ENCODE measurements around the gene VPS37C. TPM values are rescaled to one million over a fixed set of nuclear protein-coding genes. Genes with fewer than 3 reads are reported as not detected.

The VPS37C gene
- total RNA-seq, 1 experiment from 2014 or later, result 24.0 TPM

- H3K27me3 ChIP-seq (ENCODE audit: control insufficient read depth, insufficient read depth, low read length), result no peaks in the 10 kb centered on the region
- in situ Hi-C loops (cut with HindIII; ENCODE audit: low pct_unique_long_range_greater_than_20kb, low sequenced_read_pairs) (no loop called here), intact Hi-C loops (cut with micrococcal nuclease; ENCODE audit: unreplicated experiment) (no loop called here)
- peak overlapping the region; percentile 69 to 90 for H3K4me3 ChIP-seq (ENCODE audit: low read depth in 2 of 2, low read length in 2 of 2)
- peaks cover 33% of the 10 kb centered on the region for H3K4me1 ChIP-seq (ENCODE audit: control insufficient read depth, insufficient read depth, low read length)
- peak overlapping the region; percentile 84 for H3K27ac ChIP-seq (ENCODE audit: low read length)
- ATAC-seq, result peak; percentile 6
- no peaks in the 10 kb centered on the region; the same call in 1 of the 2 replicates for H3K36me3 ChIP-seq (ENCODE audit: control insufficient read depth, insufficient read depth, low read length)
- ChIA-PET CTCF (no interaction called here), POLR2A (no interaction called here)
- DNase-seq (ENCODE audit: low read depth, low spot score), result no peak
- peaks cover 5% of the 10 kb centered on the region; the same call in 1 of the 2 replicates for H3K9me3 ChIP-seq (ENCODE audit: control insufficient read depth, insufficient read depth, low read depth, low read length)
- no TSS peak for BruUV-seq (replicated peaks)
- TF ChIP-seq POLR2AphosphoS5 (IDR thresholded peaks at IDR 0.05; ENCODE audit: low read depth, low read length) (no peak; the same call in 1 of the 2 replicates), REST (IDR thresholded peaks at IDR 0.05; ENCODE audit: insufficient read depth in 1 of 2, low read depth in 2 of 2, low read length in 1 of 2) (no peak), SIN3A (IDR thresholded peaks at IDR 0.05; ENCODE audit: borderline replicate concordance, insufficient read depth, low read depth, low read length) (no peak), CTCF (IDR thresholded peaks at IDR 0.05) (no peak)
These were observed 588 bp downstream of the VPS37C start for GRCh38 chr11:61160487-61161189.

- TSS peak; percentile 39 for BruUV-seq (replicated peaks)
- ATAC-seq (no peak), DNase-seq (ENCODE audit: low read depth, low spot score) (no peak)
- Histone ChIP-seq H3K36me3 (ENCODE audit: control insufficient read depth, insufficient read depth, low read length) (no peaks in the 10 kb centered on the region; the same call in 1 of the 2 replicates), H3K9me3 (ENCODE audit: control insufficient read depth, insufficient read depth, low read depth, low read length) (peaks cover 14% of the 10 kb centered on the region; the same call in 1 of the 2 replicates), H3K27me3 (ENCODE audit: control insufficient read depth, insufficient read depth, low read length) (no peaks in the 10 kb centered on the region), H3K4me3 (ENCODE audit: low read depth in 2 of 2, low read length in 2 of 2) (no peak overlapping the region; a peak in 1 of 4 replicates), H3K27ac (ENCODE audit: low read length) (peak overlapping the region; percentile 67), H3K4me1 (ENCODE audit: control insufficient read depth, insufficient read depth, low read length) (peaks cover 30% of the 10 kb centered on the region)
- POLR2A ChIA-PET, result no interaction called here
- intact Hi-C loops (cut with micrococcal nuclease; ENCODE audit: unreplicated experiment) (no loop called here), in situ Hi-C loops (cut with HindIII; ENCODE audit: low pct_unique_long_range_greater_than_20kb, low sequenced_read_pairs) (no loop called here)
- TF ChIP-seq SIN3A (IDR thresholded peaks at IDR 0.05; ENCODE audit: borderline replicate concordance, insufficient read depth, low read depth, low read length), result no peak
- no peak for TF ChIP-seq REST (IDR thresholded peaks at IDR 0.05; ENCODE audit: insufficient read depth in 1 of 2, low read depth in 2 of 2, low read length in 1 of 2)
- TF ChIP-seq POLR2AphosphoS5 (IDR thresholded peaks at IDR 0.05; ENCODE audit: low read depth, low read length), result no peak
- TF ChIP-seq TCF7L2 (IDR thresholded peaks at IDR 0.05; ENCODE audit: low read depth, low read length), result no peak
- TF ChIP-seq CTCF (IDR thresholded peaks at IDR 0.05), result no peak
- CTCF ChIA-PET, result interaction anchor here (0.6 kb wide), 1 partner anchor 220 kb away, joined by 11 read pairs; no protein-coding TSS in a partner anchor
These were observed 2.4 kb downstream of the VPS37C start for GRCh38 chr11:61158691-61159381.
